Measurements from ENCODE around the gene CD48. TPM values are rescaled to one million over a fixed set of nuclear protein-coding genes. Genes with fewer than 3 reads are reported as not detected.

Gene CD48
- total RNA-seq, 2 donors from 2014 or later = 0.55 to 1.1 TPM

- H3K36me3 Mint-ChIP-seq (ENCODE audit: low read depth) = no peaks in the 10 kb centered on the region
- H3K27ac Mint-ChIP-seq = peak overlapping the region; percentile 91
- Histone ChIP-seq H3K36me3 (ENCODE audit: control insufficient read depth, insufficient read depth, low read length) (no peaks in the 10 kb centered on the region), H3K27ac (ENCODE audit: low read depth, low read length) (no peak overlapping the region), H3K9me3 (ENCODE audit: control insufficient read depth, low read length) (peaks cover 5% of the 10 kb centered on the region), H3K4me3 (ENCODE audit: low read length) (no peak overlapping the region), H3K4me1 (ENCODE audit: control insufficient read depth, insufficient read depth, low read length) (peaks cover 10% of the 10 kb centered on the region), H3K9ac (ENCODE audit: extremely low read depth, low read length, poor library complexity, severe bottlenecking) (peak overlapping the region; percentile 24), H3K27me3 (ENCODE audit: control insufficient read depth, insufficient read depth, low read length, poor library complexity, severe bottlenecking) (no peaks in the 10 kb centered on the region)
- H3K4me1 Mint-ChIP-seq = peaks cover 44% of the 10 kb centered on the region
- no peak overlapping the region for H3K4me3 Mint-ChIP-seq
- WGBS, 2 experiments (ENCODE audit: insufficient coverage in 1 of 2, insufficient read length in 1 of 2) = 80 to 87% methylated on average over 1 to 3 of the region's 3 CpGs
- DNase-seq = no peak
- no peaks in the 10 kb centered on the region for H3K27me3 Mint-ChIP-seq (ENCODE audit: insufficient read depth)
- no peaks in the 10 kb centered on the region for H3K9me3 Mint-ChIP-seq
- no peak for TF ChIP-seq CTCF (conservative IDR thresholded peaks at IDR 0.05)
These were observed 75.1 kb downstream of the CD48 start for GRCh38 chr1:160636547-160636946.

GRCh38 chr1:160636076-160636475, 75.5 kb downstream of the CD48 start:
- peak; percentile 79 for DNase-seq
- no peak overlapping the region for H3K4me3 Mint-ChIP-seq
- no peaks in the 10 kb centered on the region for H3K36me3 ChIP-seq (ENCODE audit: control insufficient read depth, insufficient read depth, low read length)
- H3K27ac ChIP-seq (ENCODE audit: low read depth, low read length) = no peak overlapping the region
- no peaks in the 10 kb centered on the region for H3K9me3 Mint-ChIP-seq
- H3K27ac Mint-ChIP-seq = peak overlapping the region; percentile 91
- H3K27me3 ChIP-seq (ENCODE audit: control insufficient read depth, insufficient read depth, low read length, poor library complexity, severe bottlenecking) = no peaks in the 10 kb centered on the region
- H3K9ac ChIP-seq (ENCODE audit: extremely low read depth, low read length, poor library complexity, severe bottlenecking) = peak overlapping the region; percentile 24
- peaks cover 49% of the 10 kb centered on the region for H3K4me1 Mint-ChIP-seq
- 61 to 76% methylated on average over 3 to 4 of the region's 4 CpGs for WGBS, 2 experiments (ENCODE audit: insufficient coverage in 1 of 2, insufficient read length in 1 of 2)
- no peak for TF ChIP-seq CTCF (conservative IDR thresholded peaks at IDR 0.05)
- H3K4me3 ChIP-seq (ENCODE audit: low read length) = no peak overlapping the region
- peaks cover 10% of the 10 kb centered on the region for H3K4me1 ChIP-seq (ENCODE audit: control insufficient read depth, insufficient read depth, low read length)
- H3K36me3 Mint-ChIP-seq (ENCODE audit: low read depth) = no peaks in the 10 kb centered on the region
- peaks cover 5% of the 10 kb centered on the region for H3K9me3 ChIP-seq (ENCODE audit: control insufficient read depth, low read length)
- no peaks in the 10 kb centered on the region for H3K27me3 Mint-ChIP-seq (ENCODE audit: insufficient read depth)

GRCh38 chr1:160634543-160635491, 76.8 kb downstream of the CD48 start:
- Histone ChIP-seq H3K4me1 (ENCODE audit: control insufficient read depth, insufficient read depth, low read length) (peaks cover 17% of the 10 kb centered on the region), H3K27ac (ENCODE audit: low read depth, low read length) (no peak overlapping the region), H3K9ac (ENCODE audit: extremely low read depth, low read length, poor library complexity, severe bottlenecking) (no peak overlapping the region), H3K36me3 (ENCODE audit: control insufficient read depth, insufficient read depth, low read length) (no peaks in the 10 kb centered on the region), H3K4me3 (ENCODE audit: low read length) (no peak overlapping the region), H3K9me3 (ENCODE audit: control insufficient read depth, low read length) (peaks cover 5% of the 10 kb centered on the region), H3K27me3 (ENCODE audit: control insufficient read depth, insufficient read depth, low read length, poor library complexity, severe bottlenecking) (no peaks in the 10 kb centered on the region)
- Mint-ChIP-seq H3K4me1 (peaks cover 58% of the 10 kb centered on the region), H3K27me3 (ENCODE audit: insufficient read depth) (no peaks in the 10 kb centered on the region), H3K9me3 (no peaks in the 10 kb centered on the region), H3K36me3 (ENCODE audit: low read depth) (no peaks in the 10 kb centered on the region), H3K4me3 (no peak overlapping the region), H3K27ac (no peak overlapping the region)
- no peak for TF ChIP-seq CTCF (conservative IDR thresholded peaks at IDR 0.05)
- 94 to 100% methylated on average over 3 to 17 of the region's 17 CpGs for WGBS, 2 experiments (ENCODE audit: insufficient coverage in 1 of 2, insufficient read length in 1 of 2)
- DNase-seq = no peak

Measured in endodermal cell (in vitro differentiated cells).